ENCODE measurements around the gene SAP130. TPM values are rescaled to one million over a fixed set of nuclear protein-coding genes. Genes with fewer than 3 reads are reported as not detected.

Gene SAP130
- total and polyA plus RNA-seq, 2 of the 4 experiments (the other 2 are of a cell fraction), result 6.1 to 17.1 TPM

- H3K56ac ChIP-seq (ENCODE audit: extremely low read depth, insufficient read depth, low read length), result no peak overlapping the region
- in situ Hi-C loops (cut with MboI; ENCODE audit: low sequenced_read_pairs), result loop anchor here (10.0 to 25.0 kb wide), 2 partner anchors 668 to 1785 kb away; no protein-coding TSS in a partner anchor
- H3K23ac ChIP-seq (ENCODE audit: low read depth, low read length), result no peak overlapping the region
- no peak overlapping the region for H3K14ac ChIP-seq (replicated peaks; ENCODE audit: low read depth, low read length)
- H2BK20ac ChIP-seq (ENCODE audit: low read depth, low read length), result no peak overlapping the region
- DNase-seq (peak; percentile 59), ATAC-seq (ENCODE audit: low read depth) (peak; percentile 42)
- intact Hi-C loops (cut with micrococcal nuclease), result loop anchor here (10.0 kb wide), 2 partner anchors 245 to 685 kb away; partner anchors contain the start of gene HS6ST1
- no peak overlapping the region for H3K27ac ChIP-seq (ENCODE audit: insufficient read depth, low read length)
- H3K18ac ChIP-seq (ENCODE audit: low read depth, low read length), result no peak overlapping the region
- H3K36me3 ChIP-seq (ENCODE audit: control insufficient read depth, insufficient read depth, low read length), result no peaks in the 10 kb centered on the region
- H3K9ac ChIP-seq (ENCODE audit: low read depth, low read length), result no peak overlapping the region
- H4K20me1 ChIP-seq (ENCODE audit: insufficient read depth, low read length), result no peaks in the 10 kb centered on the region
- H3K79me1 ChIP-seq (ENCODE audit: low read depth in 1 of 2, low read length in 2 of 2), result no peaks in the 10 kb centered on the region
- WGBS, 2 experiments (ENCODE audit: extremely low coverage in 2 of 2, insufficient read length in 1 of 2), result no CpG with 5 or more reads among the region's 5 CpGs
- no peak overlapping the region for H3K4me2 ChIP-seq (ENCODE audit: low read depth, low read length)
- dilution Hi-C loops (cut with HindIII; ENCODE audit: low sequenced_read_pairs, unreplicated experiment), result no loop called here
- no peaks in the 10 kb centered on the region for H3K9me1 ChIP-seq (ENCODE audit: insufficient read depth, low read length)
- CTCF ChIA-PET, result no interaction called here
- no peak overlapping the region for H3K4ac ChIP-seq (ENCODE audit: low read depth, low read length)
- H2BK5ac ChIP-seq (ENCODE audit: low read depth, low read length, poor library complexity, severe bottlenecking), result no peak overlapping the region
- no peaks in the 10 kb centered on the region for H3K4me1 ChIP-seq (ENCODE audit: control insufficient read depth, insufficient read depth, low read length)
- no peak overlapping the region for H2AK5ac ChIP-seq (ENCODE audit: low read depth, low read length)
- no TSS peak for BruUV-seq (replicated peaks)
- H2BK120ac ChIP-seq (ENCODE audit: low read depth, low read length), result no peak overlapping the region
- POLR2A ChIA-PET (ENCODE audit: unreplicated experiment), result no interaction called here
- no peak overlapping the region for H3K4me3 ChIP-seq (ENCODE audit: insufficient read depth, low read depth, low read length)
- no peak overlapping the region for H2BK15ac ChIP-seq (ENCODE audit: low read depth, low read length)
- no peak overlapping the region for H4K5ac ChIP-seq (ENCODE audit: low read depth, low read length)
- H2AFZ ChIP-seq (replicated peaks; ENCODE audit: low read length, poor library complexity), result no peak overlapping the region
- 0 out of 2 replicates have a peak, but pooled peaks cover 2% of the 10 kb centered on the region for H3K27me3 ChIP-seq (ENCODE audit: control insufficient read depth, insufficient read depth, low read length)
- H4K91ac ChIP-seq (ENCODE audit: insufficient read depth, low read depth, low read length), result no peak overlapping the region
- no peak overlapping the region for H2AK9ac ChIP-seq (replicated peaks; ENCODE audit: low read depth, low read length, poor library complexity)
- no peaks in the 10 kb centered on the region for H3K9me3 ChIP-seq (ENCODE audit: control insufficient read depth, insufficient read depth, low read length)
- no peak overlapping the region for H4K8ac ChIP-seq (ENCODE audit: low read depth in 2 of 2, low read length in 2 of 2)
- TF ChIP-seq MAZ (IDR thresholded peaks at IDR 0.05; ENCODE audit: borderline replicate concordance, low read depth, low read length) (no peak), CEBPB (IDR thresholded peaks at IDR 0.05; ENCODE audit: low read depth, low read length) (no peak), MAFK (IDR thresholded peaks at IDR 0.05; ENCODE audit: low read depth, low read length) (no peak), BHLHE40 (IDR thresholded peaks at IDR 0.05; ENCODE audit: low read depth, low read length) (no peak), POLR2A (IDR thresholded peaks at IDR 0.05; ENCODE audit: low read depth, low read length) (no peak), FOS (IDR thresholded peaks at IDR 0.05; ENCODE audit: low read depth, low read length) (no peak), RAD21 (IDR thresholded peaks at IDR 0.05; ENCODE audit: low read length) (no peak), USF2 (IDR thresholded peaks at IDR 0.05; ENCODE audit: low read depth, low read length) (no peak), ELK1 (IDR thresholded peaks at IDR 0.05; ENCODE audit: borderline replicate concordance, low read depth, low read length) (no peak), SMC3 (IDR thresholded peaks at IDR 0.05; ENCODE audit: low read depth, low read length) (no peak), RCOR1 (IDR thresholded peaks at IDR 0.05; ENCODE audit: insufficient replicate concordance, low read length) (no peak), NFE2L2 (IDR thresholded peaks at IDR 0.05; ENCODE audit: low read depth, low read length) (no peak)
Measured at GRCh38 chr2:128069769-128070168, 41.9 kb upstream of the SAP130 start.

Data from IMR-90 (cell line).